Breast epithelium (tissue), 4 donors: Measurements from ENCODE around the gene MFF. TPM values are rescaled to one million over a fixed set of nuclear protein-coding genes. Genes with fewer than 3 reads are reported as not detected.
"Not testable (repeated sequence)": the region's sequence is repeated elsewhere in the genome, so short reads cannot be mapped to it uniquely, and the experiment has no call there.

ENCODE experiments used
- DNase-seq, 2 donors: peaks; one replicate each; pipeline ENCODE4 v3.0.0-alpha.2; 2019; ENCODE audit warnings: low spot score in 2 of 2
- H3K27ac ChIP-seq, 2 donors: fragments of 200-600 bp; sonication (generic) in 1 of 2; one replicate each; pipeline ENCODE4 v1.5.1; 2016 to 2019; ENCODE audit warnings: mild to moderate bottlenecking in 1 of 2
- H3K27me3 ChIP-seq, 2 donors: fragments of 200-600 bp; sonication (generic) in 1 of 2; one replicate each; pipeline versions ENCODE4 v1.5.1 to v1.6.0; 2017 to 2019; ENCODE audit warnings: control low read depth in 1 of 2, mild to moderate bottlenecking in 1 of 2
- H3K36me3 ChIP-seq: fragments of 200-600 bp; one replicate; pipeline ENCODE4 v1.5.1; 2019
- H3K4me1 ChIP-seq, 2 donors: fragments of 200-600 bp; sonication (generic); one replicate each; pipeline ENCODE4 v1.5.1; 2016 to 2019; ENCODE audit warnings: control low read depth in 1 of 2
- H3K4me3 ChIP-seq, 3 donors: fragments of 200-600 bp; sonication (generic); 1 replicate in 2 of 3; 2 replicates in 1 of 3; pipeline ENCODE4 v1.5.1; 2016 to 2019; ENCODE audit warnings: mild to moderate bottlenecking in 3 of 3, moderate library complexity in 2 of 3
- H3K9me3 ChIP-seq, 2 donors: fragments of 200-600 bp; sonication (generic) in 1 of 2; one replicate each; pipeline ENCODE4 v1.5.1; 2016 to 2019; ENCODE audit warnings: control low read depth in 1 of 2
- CTCF ChIP-seq, 3 donors: fragments of 450-650 bp; IDR thresholded peaks; one replicate each; pipeline ENCODE4 v1.5.1; 2016 to 2017; ENCODE audit warnings: antibody characterized with exemption in 3 of 3, mild to moderate bottlenecking in 3 of 3, moderate library complexity in 3 of 3
- POLR2A ChIP-seq: fragments of 450-650 bp; IDR thresholded peaks from one replicate; pipeline ENCODE4 v1.6.1; 2016; ENCODE audit warnings: antibody characterized with exemption, mild to moderate bottlenecking, moderate library complexity
- POLR2AphosphoS5 ChIP-seq, 3 donors: sonication (generic); formaldehyde crosslinking; IDR thresholded peaks; one replicate each; pipeline ENCODE4 v1.6.1; 2017; ENCODE audit warnings: antibody characterized with exemption in 3 of 3
- intact Hi-C: fragments of 100-400 bp; cut with DNase I; formaldehyde crosslinking; loops from one replicate; pipeline ENCODE4 v1.15.1; 2023; ENCODE audit warnings: low total_unique reads
- total RNA-seq, 3 donors: library from RNA; depleted of rRNA; stranded (reverse); fragments of >200 nt; gene quantifications; one replicate each; pipeline ENCODE4 v1.1.0, GENCODE V29; 2016

Gene MFF
- total RNA-seq, 3 donors from 2014 or later = 120 to 135 (median 122) TPM

GRCh38 chr2:227349989-227350612, 25.1 kb downstream of the MFF start:
- Histone ChIP-seq H3K27ac (no peak overlapping the region), H3K9me3 (no peaks in the 10 kb centered on the region), H3K4me1 (no peaks in the 10 kb centered on the region), H3K36me3 (no peaks in the 10 kb centered on the region), H3K27me3 (no peaks in the 10 kb centered on the region), H3K4me3 (no peak overlapping the region)
- intact Hi-C loops = no loop called here
- no peak for DNase-seq
- TF ChIP-seq POLR2AphosphoS5 (IDR thresholded peaks at IDR 0.05) = no peak
- no peak for TF ChIP-seq CTCF (IDR thresholded peaks at IDR 0.05)
- TF ChIP-seq POLR2A = no peak

- Histone ChIP-seq H3K36me3 (no peaks in the 10 kb centered on the region), H3K9me3 (no peaks in the 10 kb centered on the region), H3K27ac (no peak overlapping the region), H3K27me3 (no peaks in the 10 kb centered on the region), H3K4me3 (no peak overlapping the region), H3K4me1 (no peaks in the 10 kb centered on the region)
- no peak for TF ChIP-seq CTCF (IDR thresholded peaks at IDR 0.05)
- no peak for TF ChIP-seq POLR2AphosphoS5 (IDR thresholded peaks at IDR 0.05)
- no peak for TF ChIP-seq POLR2A
- intact Hi-C loops = no loop called here
- no peak for DNase-seq
These were observed 26.6 kb downstream of the MFF start for GRCh38 chr2:227351639-227352038.

GRCh38 chr2:227360351-227360750, 35.3 kb downstream of the MFF start:
- H3K36me3 ChIP-seq = no peaks in the 10 kb centered on the region
- no peak overlapping the region for H3K27ac ChIP-seq
- no peaks in the 10 kb centered on the region for H3K9me3 ChIP-seq
- no peaks in the 10 kb centered on the region for H3K4me1 ChIP-seq
- no peaks in the 10 kb centered on the region for H3K27me3 ChIP-seq
- no peak overlapping the region for H3K4me3 ChIP-seq
- no peak for DNase-seq
- TF ChIP-seq POLR2AphosphoS5 (IDR thresholded peaks at IDR 0.05) = no peak
- no peak for TF ChIP-seq POLR2A
- TF ChIP-seq CTCF (IDR thresholded peaks at IDR 0.05) = no peak
- intact Hi-C loops = no loop called here

- TF ChIP-seq POLR2A (no peak), CTCF (IDR thresholded peaks at IDR 0.05) (no peak), POLR2AphosphoS5 (IDR thresholded peaks at IDR 0.05) (no peak)
- Histone ChIP-seq H3K4me3 (no peak overlapping the region), H3K27me3 (no peaks in the 10 kb centered on the region), H3K4me1 (no peaks in the 10 kb centered on the region), H3K9me3 (no peaks in the 10 kb centered on the region), H3K36me3 (no peaks in the 10 kb centered on the region), H3K27ac (no peak overlapping the region)
- intact Hi-C loops = no loop called here
- no peak for DNase-seq
These were observed 38.7 kb downstream of the MFF start for GRCh38 chr2:227363756-227364155.

- DNase-seq, H3K36me3 ChIP-seq, H3K4me1 ChIP-seq, H3K4me3 ChIP-seq, intact Hi-C loops, H3K27ac ChIP-seq, H3K9me3 ChIP-seq, H3K27me3 ChIP-seq: not testable (repeated sequence)
These were observed 39.7 kb downstream of the MFF start for GRCh38 chr2:227364585-227365263.
